Measurements from ENCODE around the gene UBE2O. TPM values are rescaled to one million over a fixed set of nuclear protein-coding genes. Genes with fewer than 3 reads are reported as not detected.
A peak's percentile ranks its signal among the peaks of the same experiment; 100 is the strongest.

UBE2O gene
- total and polyA plus RNA-seq, 10 donors, result 7.2 to 55.9 (median 30.4) TPM

DNA sequence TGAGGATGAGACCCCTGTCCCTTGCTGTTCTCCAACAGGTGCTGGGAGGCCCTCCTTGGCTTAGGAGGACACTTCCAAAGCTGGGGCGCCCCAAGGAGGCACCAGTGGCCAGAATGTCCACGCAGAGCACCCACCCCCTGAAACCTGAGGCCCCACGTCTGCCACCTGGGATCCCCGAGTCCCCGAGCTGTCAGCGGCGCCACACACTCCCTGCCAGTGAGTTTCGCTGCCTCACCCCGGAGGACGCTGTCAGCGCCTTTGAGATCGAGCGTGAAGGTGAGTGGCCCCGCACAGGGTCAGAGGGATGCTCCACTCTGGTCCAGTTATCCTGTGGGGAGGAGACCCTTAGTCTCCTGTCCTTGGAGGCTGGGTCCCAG, 15.7 kb upstream of the UBE2O start:
- peaks cover 7 to 32% (median 17%) of the 10 kb centered on the region in 6 donors for H3K4me1 ChIP-seq
- DNase-seq, result no peak
- peaks cover 0 to 51% (median 38%) of the 10 kb centered on the region in 6 donors for H3K36me3 ChIP-seq
- H3K9me3 ChIP-seq, result no peaks in the 10 kb centered on the region
- H3K4me3 ChIP-seq, result no peak overlapping the region
- 84 to 94% (median 90%) methylated on average over 2 to 14 of the region's 14 CpGs for WGBS, 5 donors
- no peaks in the 10 kb centered on the region for H3K27me3 ChIP-seq (replicated peaks in 1 of 7)
- TF ChIP-seq, protein P1, sequence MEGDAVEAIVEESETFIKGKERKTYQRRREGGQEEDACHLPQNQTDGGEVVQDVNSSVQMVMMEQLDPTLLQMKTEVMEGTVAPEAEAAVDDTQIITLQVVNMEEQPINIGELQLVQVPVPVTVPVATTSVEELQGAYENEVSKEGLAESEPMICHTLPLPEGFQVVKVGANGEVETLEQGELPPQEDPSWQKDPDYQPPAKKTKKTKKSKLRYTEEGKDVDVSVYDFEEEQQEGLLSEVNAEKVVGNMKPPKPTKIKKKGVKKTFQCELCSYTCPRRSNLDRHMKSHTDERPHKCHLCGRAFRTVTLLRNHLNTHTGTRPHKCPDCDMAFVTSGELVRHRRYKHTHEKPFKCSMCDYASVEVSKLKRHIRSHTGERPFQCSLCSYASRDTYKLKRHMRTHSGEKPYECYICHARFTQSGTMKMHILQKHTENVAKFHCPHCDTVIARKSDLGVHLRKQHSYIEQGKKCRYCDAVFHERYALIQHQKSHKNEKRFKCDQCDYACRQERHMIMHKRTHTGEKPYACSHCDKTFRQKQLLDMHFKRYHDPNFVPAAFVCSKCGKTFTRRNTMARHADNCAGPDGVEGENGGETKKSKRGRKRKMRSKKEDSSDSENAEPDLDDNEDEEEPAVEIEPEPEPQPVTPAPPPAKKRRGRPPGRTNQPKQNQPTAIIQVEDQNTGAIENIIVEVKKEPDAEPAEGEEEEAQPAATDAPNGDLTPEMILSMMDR (IDR thresholded peaks at IDR 0.05 in 8 of 11, conservative IDR thresholded peaks at IDR 0.05 in 3 of 11), result no peak
- TF ChIP-seq POLR2AphosphoS5 (IDR thresholded peaks at IDR 0.05), result peak; percentile 16 to 46 (median 38)
- intact Hi-C loops (cut with DNase I; ENCODE audit: low total_unique reads), result loop anchor here (5.0 kb wide), 1 partner anchor 39 kb away; no protein-coding TSS in a partner anchor
- H3K27ac ChIP-seq, result peak overlapping the region in 3 of 8 donors; percentile 18 to 55 (median 28)

DNA sequence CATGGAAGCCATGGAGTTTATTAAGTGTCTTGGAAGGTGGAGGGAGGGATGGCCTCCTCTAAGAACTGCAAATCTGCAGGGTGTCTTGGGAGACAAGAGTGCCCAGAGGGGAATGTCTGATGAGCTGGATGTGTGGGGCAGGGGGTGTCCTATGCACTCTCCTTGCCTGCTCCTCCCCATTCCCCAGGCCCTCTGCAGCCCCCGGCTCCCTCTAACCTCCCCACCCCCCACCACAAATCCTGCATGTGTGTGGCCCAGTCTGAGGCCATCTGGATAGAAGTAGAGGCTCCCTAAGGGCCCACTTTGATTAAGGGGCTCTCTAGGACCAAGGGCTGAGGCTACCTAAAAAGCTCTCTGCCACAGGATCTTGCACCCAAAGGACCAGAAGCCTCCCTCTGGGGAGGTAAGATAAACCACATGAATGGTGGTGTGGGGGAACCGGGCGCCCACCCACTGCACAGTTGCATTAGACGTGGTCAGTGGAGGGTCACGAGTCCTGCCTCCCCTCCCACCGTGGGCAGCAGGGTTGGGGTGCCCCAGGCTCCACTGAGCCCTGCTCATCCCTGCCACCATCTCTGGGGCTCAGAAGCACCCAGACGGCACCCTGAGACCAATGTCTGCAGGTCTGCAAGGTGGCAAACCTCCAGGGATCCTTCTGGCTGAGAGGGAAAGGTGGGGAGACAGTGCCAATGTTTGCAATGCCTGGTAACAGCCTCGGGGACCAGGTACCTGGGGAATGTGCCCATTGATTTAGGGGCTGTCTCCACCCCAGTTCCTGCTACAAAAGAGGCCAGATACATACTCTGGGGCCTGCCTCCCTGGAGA, 15.1 kb upstream of the UBE2O start:
- intact Hi-C loops (cut with DNase I; ENCODE audit: low total_unique reads), result loop anchor here (5.0 kb wide), 1 partner anchor 39 kb away; no protein-coding TSS in a partner anchor
- DNase-seq, result no peak

DNA sequence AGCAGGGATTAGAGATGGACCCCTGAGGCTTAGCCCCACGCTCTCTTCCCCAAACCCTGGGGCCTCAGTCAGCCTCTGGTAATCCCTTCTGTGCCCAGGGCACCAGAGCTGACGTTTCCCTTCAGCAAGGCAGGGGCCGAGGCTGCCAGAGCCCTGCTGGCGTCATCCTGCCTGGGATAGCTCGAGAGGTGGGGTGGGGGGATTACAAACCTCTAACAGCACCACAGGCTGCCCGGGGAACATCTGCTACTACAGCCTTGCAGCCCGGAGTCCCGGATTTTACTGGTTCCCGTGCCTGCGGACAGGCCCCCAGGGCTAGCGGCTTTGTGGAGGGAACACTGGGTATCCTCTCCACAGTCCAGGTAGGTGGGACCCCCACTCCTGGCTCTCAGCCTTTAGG, 14.4 kb upstream of the UBE2O start, which contains the start of gene AANAT:
Gene AANAT, plus strand, starts transcription at position 238 of the 400 bp plus-strand sequence. CDS start 1,144 bp downstream, outside the sequence.
- peaks cover 7 to 32% (median 17%) of the 10 kb centered on the region in 6 donors for H3K4me1 ChIP-seq
- H3K27ac ChIP-seq, result peak within 1 kb of the TSS in 4 of 8 donors; percentile 23 to 55 (median 38)
- H3K36me3 ChIP-seq, result peaks cover 0 to 38% (median 26%) of the 10 kb centered on the region in 6 donors
- no peak within 1 kb of the TSS for H3K4me3 ChIP-seq
- DNase-seq, result no peak
- 82 to 93% (median 83%) methylated on average over 5 to 11 of the region's 11 CpGs for WGBS, 5 donors
- intact Hi-C loops (cut with DNase I; ENCODE audit: low total_unique reads), result loop anchor here (5.0 kb wide), 1 partner anchor 40 kb away; no protein-coding TSS in a partner anchor
- no peaks in the 10 kb centered on the region for H3K9me3 ChIP-seq
- peak in 2 of 3 donors; percentile 36 to 59 for TF ChIP-seq POLR2AphosphoS5 (IDR thresholded peaks at IDR 0.05)
- TF ChIP-seq, protein P1 (IDR thresholded peaks at IDR 0.05 in 8 of 11, conservative IDR thresholded peaks at IDR 0.05 in 3 of 11), result no peak
- no peaks in the 10 kb centered on the region for H3K27me3 ChIP-seq (replicated peaks in 1 of 7)

More for the DNA sequence above, 15.1 kb upstream of the UBE2O start:
- no peak overlapping the region for H3K4me3 ChIP-seq
- no peaks in the 10 kb centered on the region for H3K9me3 ChIP-seq
- TF ChIP-seq POLR2A (IDR thresholded peaks at IDR 0.05), result no peak
- peak in 1 of 3 donors; percentile 64 for TF ChIP-seq POLR2AphosphoS5 (IDR thresholded peaks at IDR 0.05)
- peaks cover 0 to 45% (median 32%) of the 10 kb centered on the region in 6 donors for H3K36me3 ChIP-seq
- H3K27me3 ChIP-seq (replicated peaks in 1 of 7), result no peaks in the 10 kb centered on the region
- peaks cover 7 to 32% (median 17%) of the 10 kb centered on the region in 6 donors for H3K4me1 ChIP-seq
- H3K27ac ChIP-seq, result peak overlapping the region in 3 of 8 donors; percentile 18 to 55 (median 28)
- 45 to 72% (median 60%) methylated on average over 1 to 8 of the region's 8 CpGs for WGBS, 5 donors

DNA sequence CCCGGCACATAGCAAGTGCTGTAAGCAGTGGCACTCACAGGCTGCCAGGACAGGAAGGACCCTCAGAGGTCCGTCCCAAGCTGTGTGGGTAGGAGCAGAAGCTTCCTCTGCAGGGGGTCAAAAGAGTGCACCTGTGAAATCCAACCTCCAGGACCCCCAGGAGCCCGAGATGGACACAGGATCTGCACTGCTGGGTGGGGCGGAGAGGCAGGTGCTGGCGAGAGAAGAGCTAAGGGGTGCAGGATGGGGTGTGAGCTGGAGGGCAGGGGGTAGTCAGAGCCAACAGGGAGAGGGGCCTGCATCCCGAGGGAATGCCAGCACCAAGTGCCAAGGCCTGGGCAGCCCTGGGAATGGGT, 13.8 kb upstream of the UBE2O start:
- H3K27ac ChIP-seq, result peak overlapping the region in 3 of 8 donors; percentile 25 to 52 (median 52)
- peaks cover 7 to 32% (median 17%) of the 10 kb centered on the region in 6 donors for H3K4me1 ChIP-seq
- 76 to 83% (median 81%) methylated on average over 6 of the region's 6 CpGs for WGBS, 5 donors
- intact Hi-C loops (cut with DNase I; ENCODE audit: low total_unique reads), result loop anchor here (5.0 kb wide), 1 partner anchor 41 kb away; no protein-coding TSS in a partner anchor
- H3K9me3 ChIP-seq, result no peaks in the 10 kb centered on the region
- H3K36me3 ChIP-seq, result peaks cover 0 to 32% (median 19%) of the 10 kb centered on the region in 6 donors
- TF ChIP-seq POLR2A (IDR thresholded peaks at IDR 0.05) (no peak), POLR2AphosphoS5 (IDR thresholded peaks at IDR 0.05) (no peak)
- TF ChIP-seq, protein P1 (IDR thresholded peaks at IDR 0.05 in 8 of 11, conservative IDR thresholded peaks at IDR 0.05 in 3 of 11), result no peak
- H3K27me3 ChIP-seq (replicated peaks in 1 of 7), result no peaks in the 10 kb centered on the region
- H3K4me3 ChIP-seq, result no peak overlapping the region
- DNase-seq, result no peak

Data from spleen (tissue), 11 donors.